HepG2 (cell line): ENCODE data around the gene NKX1-1. TPM values are rescaled to one million over a fixed set of nuclear protein-coding genes. Genes with fewer than 3 reads are reported as not detected.

ENCODE experiments used
- CHD4 ChIP-seq: fragments of 200-600 bp; sonication (generic); IDR thresholded peaks from 2 replicates; pipeline ENCODE4 v1.7.0; 2017; ENCODE audit warnings: mild to moderate bottlenecking, low read length, borderline replicate concordance
- EP300 ChIP-seq, 3 experiments: sonication (generic) in 1 of 3; formaldehyde crosslinking in 1 of 3; IDR thresholded peaks; 2 replicates each; pipeline versions ENCODE4 v1.5.1 to v1.6.1; 2011 to 2020; ENCODE audit warnings: low read depth in 2 of 3, low read length in 2 of 3, borderline replicate concordance in 1 of 3, improper control_type of control experiment in 1 of 3, mild to moderate bottlenecking in 1 of 3, missing genetic modification reagents in 1 of 3, moderate library complexity in 1 of 3
- ETV5 ChIP-seq: IDR thresholded peaks from 2 replicates; pipeline ENCODE4 v1.6.1; 2018; ENCODE audit warnings: missing biosample characterization, missing genetic modification reagents, inconsistent platforms, borderline replicate concordance
- FOXM1 ChIP-seq: sonication (generic); formaldehyde crosslinking; IDR thresholded peaks from 2 replicates; pipeline ENCODE4 v1.5.0; 2020; ENCODE audit warnings: missing genetic modification reagents
- HIVEP1 ChIP-seq: sonication (generic); formaldehyde crosslinking; IDR thresholded peaks from 2 replicates; pipeline ENCODE4 v1.4.0; 2020; ENCODE audit warnings: mild to moderate bottlenecking, missing genetic modification reagents
- KDM3A ChIP-seq: IDR thresholded peaks from 2 replicates; pipeline ENCODE4 v1.6.1; 2018; ENCODE audit warnings: low read depth, missing compliant biosample characterization
- MTF2 ChIP-seq: sonication (generic); formaldehyde crosslinking; IDR thresholded peaks from 2 replicates; pipeline ENCODE4 v1.5.0; 2020; ENCODE audit warnings: missing genetic modification reagents, borderline replicate concordance
- MXD4 ChIP-seq: IDR thresholded peaks from 2 replicates; pipeline ENCODE4 v1.6.1; 2016; ENCODE audit warnings: mild to moderate bottlenecking, missing biosample characterization, missing genetic modification reagents
- NFKB2 ChIP-seq: sonication (generic); formaldehyde crosslinking; IDR thresholded peaks from 2 replicates; pipeline ENCODE4 v1.4.0; 2020; ENCODE audit warnings: missing genetic modification reagents, borderline replicate concordance
- RFX5 ChIP-seq: IDR thresholded peaks from 2 replicates; pipeline ENCODE4 v1.6.1; 2011; ENCODE audit warnings: low read depth, low read length, improper control_type of control experiment
- SSRP1 ChIP-seq: IDR thresholded peaks from 2 replicates; pipeline ENCODE4 v1.6.1; 2016; ENCODE audit warnings: control low read depth
- XBP1 ChIP-seq: sonication (generic); formaldehyde crosslinking; IDR thresholded peaks from 2 replicates; pipeline ENCODE4 v1.5.0; 2020; ENCODE audit warnings: missing genetic modification reagents
- ZBTB7A ChIP-seq: sonication (generic); formaldehyde crosslinking; IDR thresholded peaks from 2 replicates; pipeline ENCODE4 v1.8.0; 2022; ENCODE audit warnings: mild to moderate bottlenecking, missing genetic modification reagents
- ZNF33A ChIP-seq: sonication (generic); formaldehyde crosslinking; IDR thresholded peaks from 2 replicates; pipeline ENCODE4 v1.5.1; 2020; ENCODE audit warnings: missing genetic modification reagents, mild to moderate bottlenecking, moderate library complexity, borderline replicate concordance
- ZNF678 ChIP-seq: sonication (generic); formaldehyde crosslinking; IDR thresholded peaks from 2 replicates; pipeline ENCODE4 v1.4.0; 2020; ENCODE audit warnings: mild to moderate bottlenecking, missing genetic modification reagents
- ZSCAN12 ChIP-seq: sonication (generic); formaldehyde crosslinking; IDR thresholded peaks from 2 replicates; pipeline ENCODE4 v1.9.0; 2021; ENCODE audit warnings: mild to moderate bottlenecking, missing genetic modification reagents
- polyA plus RNA-seq, 8 experiments: library from polyadenylated mRNA; depleted of rRNA in 3 of 8; stranded (reverse) in 7 of 8; unstranded in 1 of 8; fragments of >200 nt; fragmentation: Illumina TruSeq in 4 of 8; extraction: Trizol in 4 of 8; gene quantifications; 2 replicates each; pipeline versions ENCODE4 v1.2.1 to v1.2.3, GENCODE V29; 2011 to 2016; ENCODE audit warnings: low read depth in 4 of 8, missing spikeins in 1 of 8, mixed read lengths in 1 of 8; ENCODE audit not compliant: insufficient read depth in 1 of 8
- total RNA-seq, 5 experiments: library from RNA; depleted of rRNA; stranded (reverse); fragments of >200 nt; fragmentation: Illumina TruSeq; extraction: Trizol; gene quantifications; 2 replicates each; pipeline ENCODE4 v1.2.3, GENCODE V29; 2016; ENCODE audit warnings: low read depth in 1 of 5
- TF ChIP-seq, protein P1 (sequence below): IDR thresholded peaks from 2 replicates; pipeline ENCODE4 v1.6.1; 2016
- TF ChIP-seq, protein P2 (sequence below): sonication (generic); formaldehyde crosslinking; IDR thresholded peaks from 2 replicates; pipeline ENCODE4 v1.4.0; 2020; ENCODE audit warnings: missing genetic modification reagents, borderline replicate concordance
- TF ChIP-seq, protein P3 (sequence below): sonication (generic); formaldehyde crosslinking; IDR thresholded peaks from 2 replicates; pipeline ENCODE4 v1.5.0; 2020; ENCODE audit warnings: mild to moderate bottlenecking, missing genetic modification reagents
- TF ChIP-seq, protein P4 (sequence below): sonication (generic); formaldehyde crosslinking; IDR thresholded peaks from 2 replicates; pipeline ENCODE4 v1.4.0; 2020; ENCODE audit warnings: low read depth, mild to moderate bottlenecking, missing genetic modification reagents
- TF ChIP-seq, protein P5 (sequence below): sonication (generic); formaldehyde crosslinking; IDR thresholded peaks from 2 replicates; pipeline ENCODE4 v1.4.0; 2020; ENCODE audit warnings: mild to moderate bottlenecking, missing genetic modification reagents
- TF ChIP-seq, protein P6 (sequence below): sonication (generic); formaldehyde crosslinking; IDR thresholded peaks from 2 replicates; pipeline ENCODE4 v1.8.0; 2022; ENCODE audit warnings: missing genetic modification reagents, low read depth, mild to moderate bottlenecking, borderline replicate concordance

NKX1-1 gene
- total and polyA plus RNA-seq, 2 of the 13 experiments (the other 11 are each of a cell fraction or from before 2014, with no cell fraction given) = not detected

DNA sequence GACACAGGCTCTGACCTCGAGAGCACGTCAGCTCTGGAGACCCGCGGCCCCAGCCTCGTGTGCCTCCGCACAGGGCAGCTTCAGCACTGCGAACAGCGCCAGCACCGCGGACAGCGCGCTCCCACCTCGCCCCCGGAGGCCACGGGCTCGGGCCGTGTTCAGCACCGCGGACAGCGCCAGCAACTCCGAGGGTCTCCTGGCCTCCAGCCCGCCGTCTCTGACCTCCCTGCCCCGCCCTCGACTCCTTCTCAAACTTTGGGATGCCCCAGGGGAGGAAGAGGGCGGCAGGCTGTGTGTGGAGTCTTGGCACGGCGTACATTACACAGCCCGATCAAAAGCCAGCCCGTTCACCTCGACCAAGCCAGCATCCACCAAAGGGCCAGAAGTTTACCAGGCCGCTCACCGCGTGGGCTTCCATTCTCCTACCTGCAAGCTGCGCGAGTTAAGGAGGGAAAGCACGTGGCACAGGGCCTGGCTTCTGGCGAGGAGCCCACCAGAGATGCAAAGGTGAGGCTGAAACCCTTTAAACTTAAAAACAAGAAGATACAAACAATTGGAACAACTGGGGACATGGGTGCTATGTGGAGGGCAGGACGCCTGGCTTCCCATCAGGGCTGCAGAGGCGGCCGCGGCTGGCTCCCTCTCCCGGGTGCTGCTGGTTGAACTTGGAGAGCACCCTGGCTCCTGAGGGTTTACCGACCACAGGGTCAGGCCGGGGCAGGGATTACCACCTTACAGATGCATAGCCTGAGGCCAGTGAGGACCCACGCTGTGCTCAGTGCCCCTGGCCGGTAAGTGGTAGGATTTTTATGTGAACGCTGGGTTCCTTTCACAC lies 4.5 kb upstream of the NKX1-1 start (continued):
- TF ChIP-seq RFX5 (no peak), KDM3A (CRISPR knock-in tag) (peak; percentile 100), FOXM1 (CRISPR knock-in tag) (peak; percentile 99), CHD4 (no peak), NFKB2 (peak; percentile 100), SSRP1 (no peak), EP300 (IDR thresholded peaks at IDR 0.05; ENCODE audit: low read depth in 2 of 2, low read length in 2 of 2) (no peak), EP300 (CRISPR knock-in tag; IDR thresholded peaks at IDR 0.05; ENCODE audit: borderline replicate concordance) (peak; percentile 96), ETV5 (CRISPR knock-in tag) (peak; percentile 97), MXD4 (CRISPR knock-in tag) (peak; percentile 100), XBP1 (peak; percentile 99), ZSCAN12 (CRISPR knock-in tag) (peak; percentile 100), ZBTB7A (CRISPR knock-in tag) (peak; percentile 100), ZNF33A (CRISPR knock-in tag) (peak; percentile 100), HIVEP1 (CRISPR knock-in tag) (peak; percentile 99), MTF2 (CRISPR knock-in tag) (peak; percentile 100), ZNF678 (CRISPR knock-in tag) (peak; percentile 100)
- TF ChIP-seq, protein P1, sequence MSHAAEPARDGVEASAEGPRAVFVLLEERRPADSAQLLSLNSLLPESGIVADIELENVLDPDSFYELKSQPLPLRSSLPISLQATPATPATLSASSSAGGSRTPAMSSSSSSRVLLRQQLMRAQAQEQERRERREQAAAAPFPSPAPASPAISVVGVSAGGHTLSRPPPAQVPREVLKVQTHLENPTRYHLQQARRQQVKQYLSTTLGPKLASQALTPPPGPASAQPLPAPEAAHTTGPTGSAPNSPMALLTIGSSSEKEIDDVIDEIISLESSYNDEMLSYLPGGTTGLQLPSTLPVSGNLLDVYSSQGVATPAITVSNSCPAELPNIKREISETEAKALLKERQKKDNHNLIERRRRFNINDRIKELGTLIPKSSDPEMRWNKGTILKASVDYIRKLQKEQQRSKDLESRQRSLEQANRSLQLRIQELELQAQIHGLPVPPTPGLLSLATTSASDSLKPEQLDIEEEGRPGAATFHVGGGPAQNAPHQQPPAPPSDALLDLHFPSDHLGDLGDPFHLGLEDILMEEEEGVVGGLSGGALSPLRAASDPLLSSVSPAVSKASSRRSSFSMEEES (CRISPR knock-in tag) = peak; percentile 100
- TF ChIP-seq, protein P2, sequence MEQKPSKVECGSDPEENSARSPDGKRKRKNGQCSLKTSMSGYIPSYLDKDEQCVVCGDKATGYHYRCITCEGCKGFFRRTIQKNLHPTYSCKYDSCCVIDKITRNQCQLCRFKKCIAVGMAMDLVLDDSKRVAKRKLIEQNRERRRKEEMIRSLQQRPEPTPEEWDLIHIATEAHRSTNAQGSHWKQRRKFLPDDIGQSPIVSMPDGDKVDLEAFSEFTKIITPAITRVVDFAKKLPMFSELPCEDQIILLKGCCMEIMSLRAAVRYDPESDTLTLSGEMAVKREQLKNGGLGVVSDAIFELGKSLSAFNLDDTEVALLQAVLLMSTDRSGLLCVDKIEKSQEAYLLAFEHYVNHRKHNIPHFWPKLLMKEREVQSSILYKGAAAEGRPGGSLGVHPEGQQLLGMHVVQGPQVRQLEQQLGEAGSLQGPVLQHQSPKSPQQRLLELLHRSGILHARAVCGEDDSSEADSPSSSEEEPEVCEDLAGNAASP (CRISPR knock-in tag) = peak; percentile 99
- TF ChIP-seq, protein P3, sequence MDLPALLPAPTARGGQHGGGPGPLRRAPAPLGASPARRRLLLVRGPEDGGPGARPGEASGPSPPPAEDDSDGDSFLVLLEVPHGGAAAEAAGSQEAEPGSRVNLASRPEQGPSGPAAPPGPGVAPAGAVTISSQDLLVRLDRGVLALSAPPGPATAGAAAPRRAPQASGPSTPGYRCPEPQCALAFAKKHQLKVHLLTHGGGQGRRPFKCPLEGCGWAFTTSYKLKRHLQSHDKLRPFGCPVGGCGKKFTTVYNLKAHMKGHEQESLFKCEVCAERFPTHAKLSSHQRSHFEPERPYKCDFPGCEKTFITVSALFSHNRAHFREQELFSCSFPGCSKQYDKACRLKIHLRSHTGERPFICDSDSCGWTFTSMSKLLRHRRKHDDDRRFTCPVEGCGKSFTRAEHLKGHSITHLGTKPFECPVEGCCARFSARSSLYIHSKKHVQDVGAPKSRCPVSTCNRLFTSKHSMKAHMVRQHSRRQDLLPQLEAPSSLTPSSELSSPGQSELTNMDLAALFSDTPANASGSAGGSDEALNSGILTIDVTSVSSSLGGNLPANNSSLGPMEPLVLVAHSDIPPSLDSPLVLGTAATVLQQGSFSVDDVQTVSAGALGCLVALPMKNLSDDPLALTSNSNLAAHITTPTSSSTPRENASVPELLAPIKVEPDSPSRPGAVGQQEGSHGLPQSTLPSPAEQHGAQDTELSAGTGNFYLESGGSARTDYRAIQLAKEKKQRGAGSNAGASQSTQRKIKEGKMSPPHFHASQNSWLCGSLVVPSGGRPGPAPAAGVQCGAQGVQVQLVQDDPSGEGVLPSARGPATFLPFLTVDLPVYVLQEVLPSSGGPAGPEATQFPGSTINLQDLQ (CRISPR knock-in tag) = peak; percentile 99
- TF ChIP-seq, protein P4, sequence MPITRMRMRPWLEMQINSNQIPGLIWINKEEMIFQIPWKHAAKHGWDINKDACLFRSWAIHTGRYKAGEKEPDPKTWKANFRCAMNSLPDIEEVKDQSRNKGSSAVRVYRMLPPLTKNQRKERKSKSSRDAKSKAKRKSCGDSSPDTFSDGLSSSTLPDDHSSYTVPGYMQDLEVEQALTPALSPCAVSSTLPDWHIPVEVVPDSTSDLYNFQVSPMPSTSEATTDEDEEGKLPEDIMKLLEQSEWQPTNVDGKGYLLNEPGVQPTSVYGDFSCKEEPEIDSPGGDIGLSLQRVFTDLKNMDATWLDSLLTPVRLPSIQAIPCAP (CRISPR knock-in tag) = peak; percentile 99
- TF ChIP-seq, protein P5, sequence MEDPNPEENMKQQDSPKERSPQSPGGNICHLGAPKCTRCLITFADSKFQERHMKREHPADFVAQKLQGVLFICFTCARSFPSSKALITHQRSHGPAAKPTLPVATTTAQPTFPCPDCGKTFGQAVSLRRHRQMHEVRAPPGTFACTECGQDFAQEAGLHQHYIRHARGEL (CRISPR knock-in tag) = peak; percentile 98
- TF ChIP-seq, protein P6, sequence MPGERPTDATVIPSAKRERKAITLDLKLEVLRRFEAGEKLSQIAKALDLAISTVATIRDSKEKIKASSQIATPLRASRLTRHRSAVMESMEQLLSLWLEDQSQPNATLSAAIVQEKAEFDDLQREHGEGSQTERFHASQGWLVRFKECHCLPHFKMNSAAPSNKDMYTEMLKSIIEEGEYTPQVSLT (CRISPR knock-in tag) = peak; percentile 99; the same call in 1 of the 2 replicates
